SK-N-SH (cell line): ENCODE data around the gene PANX2. TPM values are rescaled to one million over a fixed set of nuclear protein-coding genes. Genes with fewer than 3 reads are reported as not detected.

Experiments
- CTCF ChIA-PET: fragments of 300-600, 350-600 bp; formaldehyde crosslinking; extraction: SDS; loops from one replicate; lab custom pipeline; 2021; lab: Yijun Ruan, JAX
- POLR2A ChIA-PET: fragments of 350-600 bp; sonication (Branson Sonifier 250); formaldehyde crosslinking; extraction: SDS; loops from one replicate; lab custom pipeline; 2020; ENCODE audit warnings: antibody characterized with exemption, inconsistent platforms; lab: Yijun Ruan, JAX
- DNase-seq: peaks from one replicate; pipeline ENCODE4 v3.0.0; 2012
- H2AFZ ChIP-seq: fragments of 200-600 bp; sonication (generic); 2 replicates; pipeline ENCODE4 v1.8.1; 2016; ENCODE audit warnings: antibody characterized with exemption, mild to moderate bottlenecking, low read depth
- H3F3A ChIP-seq: fragments of 200-600 bp; sonication (generic); replicated peaks from 2 replicates; pipeline ENCODE3; 2016; ENCODE audit warnings: antibody characterized with exemption, mild to moderate bottlenecking; ENCODE audit not compliant: insufficient read depth
- H3K27ac ChIP-seq, 2 experiments: fragments of 200-500 bp in 1 of 2; fragments of 200-600 bp in 1 of 2; sonication (Bioruptor generic) in 1 of 2; sonication (generic), shearing (Covaris generic) in 1 of 2; 2 replicates each; pipeline versions ENCODE4 v1.5.1 to v1.6.1; 2014 to 2016; ENCODE audit warnings: low read depth in 2 of 2, inconsistent platforms in 1 of 2, low read length in 1 of 2, mild to moderate bottlenecking in 1 of 2, mixed read lengths in 1 of 2
- H3K27me3 ChIP-seq: fragments of 200-600 bp; sonication (generic), shearing (Covaris generic); 2 replicates; pipeline ENCODE4 v1.6.1; 2016; ENCODE audit warnings: mixed run types; ENCODE audit not compliant: insufficient read depth
- H3K36me3 ChIP-seq, 2 experiments: fragments of 200-500 bp in 1 of 2; fragments of 200-600 bp in 1 of 2; sonication (Bioruptor generic) in 1 of 2; sonication (generic) in 1 of 2; replicated peaks in 1 of 2; 2 replicates each; pipeline versions ENCODE3 to v1.5.1; 2014 to 2016; ENCODE audit warnings: low read length in 1 of 2, mild to moderate bottlenecking in 1 of 2; ENCODE audit not compliant: insufficient read depth in 2 of 2, control insufficient read depth in 1 of 2
- H3K4me1 ChIP-seq, 2 experiments: fragments of 200-500 bp in 1 of 2; fragments of 200-600 bp in 1 of 2; sonication (Bioruptor generic) in 1 of 2; sonication (generic), shearing (Covaris generic) in 1 of 2; 2 replicates each; pipeline versions ENCODE4 v1.5.1 to v1.6.1; 2014 to 2016; ENCODE audit warnings: low read depth in 1 of 2, low read length in 1 of 2, mixed run types in 1 of 2; ENCODE audit not compliant: insufficient read depth in 2 of 2, control insufficient read depth in 1 of 2
- H3K4me2 ChIP-seq: fragments of 200-600 bp; sonication (generic), shearing (Covaris generic); 2 replicates; pipeline ENCODE4 v1.6.1; 2017; ENCODE audit warnings: mixed run types
- H3K4me3 ChIP-seq, 2 experiments: fragments of 200-500 bp in 1 of 2; fragments of 200-600 bp in 1 of 2; sonication (Bioruptor generic) in 1 of 2; sonication (generic), shearing (Covaris generic) in 1 of 2; 2 replicates each; pipeline versions ENCODE4 v1.5.1 to v1.8.1; 2014 to 2016; ENCODE audit warnings: low read depth in 2 of 2, inconsistent platforms in 1 of 2, low read length in 1 of 2, mild to moderate bottlenecking in 1 of 2, mixed read lengths in 1 of 2, moderate library complexity in 1 of 2
- H3K79me2 ChIP-seq: fragments of 200-600 bp; sonication (generic); 2 replicates; pipeline ENCODE4 v1.8.1; 2017; ENCODE audit warnings: mild to moderate bottlenecking; ENCODE audit not compliant: insufficient read depth
- H3K9ac ChIP-seq: fragments of 200-600 bp; sonication (generic); 2 replicates; pipeline ENCODE4 v1.6.1; 2017; ENCODE audit warnings: mixed run types
- H3K9me2 ChIP-seq: fragments of 200-600 bp; sonication (generic); 2 replicates; pipeline ENCODE4 v1.6.1; 2017; ENCODE audit warnings: mixed run types
- H3K9me3 ChIP-seq: fragments of 200-600 bp; sonication (generic); 2 replicates; pipeline ENCODE4 v1.6.1; 2017; ENCODE audit warnings: mixed run types, mild to moderate bottlenecking, moderate library complexity
- H4K20me1 ChIP-seq: fragments of 200-600 bp; sonication (generic); 2 replicates; pipeline ENCODE4 v1.6.1; 2017; ENCODE audit warnings: mild to moderate bottlenecking, mixed run types; ENCODE audit not compliant: insufficient read depth
- CHD2 ChIP-seq: fragments of 150-350 bp; IDR thresholded peaks from 2 replicates; pipeline ENCODE4 v1.6.1; 2018; ENCODE audit warnings: low read length; ENCODE audit not compliant: partially characterized antibody
- ELF1 ChIP-seq: IDR thresholded peaks from 2 replicates; pipeline ENCODE4 v1.4.0; 2012
- FOSL2 ChIP-seq: IDR thresholded peaks from 2 replicates; pipeline ENCODE4 v1.4.0; 2012; ENCODE audit warnings: low read depth, mild to moderate bottlenecking, moderate library complexity, borderline replicate concordance
- FOXM1 ChIP-seq: IDR thresholded peaks from 2 replicates; pipeline ENCODE4 v1.4.0; 2012; ENCODE audit warnings: low read depth, mild to moderate bottlenecking
- GABPA ChIP-seq: IDR thresholded peaks from 2 replicates; pipeline ENCODE4 v1.4.0; 2012; ENCODE audit warnings: low read depth, mild to moderate bottlenecking
- NRF1 ChIP-seq: IDR thresholded peaks from 2 replicates; pipeline ENCODE4 v1.6.1; 2012; ENCODE audit warnings: low read depth, mild to moderate bottlenecking, low read length
- RCOR1 ChIP-seq: fragments of 150-350 bp; IDR thresholded peaks from 2 replicates; pipeline ENCODE4 v1.6.1; 2017; ENCODE audit warnings: antibody characterized with exemption, low read length
- RFX5 ChIP-seq: IDR thresholded peaks from 2 replicates; pipeline ENCODE4 v1.6.1; 2012; ENCODE audit warnings: mild to moderate bottlenecking, improper control_type of control experiment, low read length
- RXRA ChIP-seq: IDR thresholded peaks from 2 replicates; pipeline ENCODE4 v1.4.0; 2012; ENCODE audit warnings: low read depth, mild to moderate bottlenecking, borderline replicate concordance
- SIN3A ChIP-seq: IDR thresholded peaks from 2 replicates; pipeline ENCODE4 v1.6.1; 2012; ENCODE audit warnings: low read depth, mild to moderate bottlenecking, low read length, moderate library complexity, borderline replicate concordance
- SMC3 ChIP-seq: IDR thresholded peaks from 2 replicates; pipeline ENCODE4 v1.6.1; 2012; ENCODE audit warnings: low read depth, low read length, improper control_type of control experiment
- TCF12 ChIP-seq: IDR thresholded peaks from 2 replicates; pipeline ENCODE4 v1.4.0; 2012
- TEAD4 ChIP-seq: IDR thresholded peaks from 2 replicates; pipeline ENCODE4 v1.4.0; 2012; ENCODE audit warnings: mild to moderate bottlenecking, borderline replicate concordance; ENCODE audit not compliant: insufficient read depth
- YY1 ChIP-seq: IDR thresholded peaks from 2 replicates; pipeline ENCODE4 v1.4.0; 2012; ENCODE audit warnings: low read depth, mild to moderate bottlenecking
- WGBS: methylation state at CpG from one replicate; pipeline ENCODE4 v1.1.6; 2017; ENCODE audit warnings: low lambda C conversion rate; 5-methylcytosine and 5-hydroxymethylcytosine counted together
- polyA plus RNA-seq, 3 experiments: library from polyadenylated mRNA; depleted of rRNA; stranded (reverse); fragments of >200 nt; gene quantifications; 2 replicates each; pipeline ENCODE4 v1.2.3, GENCODE V29; 2012
- TF ChIP-seq, protein P1 (sequence below): fragments of 200-600 bp; sonication (generic); IDR thresholded peaks from 2 replicates; pipeline ENCODE4 v1.6.1; 2017; ENCODE audit warnings: antibody characterized with exemption, mild to moderate bottlenecking, moderate library complexity
- TF ChIP-seq, protein P2 (sequence below): fragments of 150-350 bp; IDR thresholded peaks from 2 replicates; pipeline ENCODE4 v1.6.1; 2017; ENCODE audit warnings: antibody characterized with exemption, low read length, low read depth, borderline replicate concordance
- TF ChIP-seq, protein P3 (sequence below): fragments of 150-350 bp; IDR thresholded peaks from 2 replicates; pipeline ENCODE4 v1.6.1; 2016; ENCODE audit warnings: mild to moderate bottlenecking, low read depth, low read length
- TF ChIP-seq, protein P4 (sequence below): IDR thresholded peaks from 2 replicates; pipeline ENCODE4 v1.4.0; 2012; ENCODE audit warnings: low read depth, borderline replicate concordance

The PANX2 gene
- polyA plus RNA-seq, 1 of the 3 experiments (the other 2 are of a cell fraction): 2.4 TPM

DNA sequence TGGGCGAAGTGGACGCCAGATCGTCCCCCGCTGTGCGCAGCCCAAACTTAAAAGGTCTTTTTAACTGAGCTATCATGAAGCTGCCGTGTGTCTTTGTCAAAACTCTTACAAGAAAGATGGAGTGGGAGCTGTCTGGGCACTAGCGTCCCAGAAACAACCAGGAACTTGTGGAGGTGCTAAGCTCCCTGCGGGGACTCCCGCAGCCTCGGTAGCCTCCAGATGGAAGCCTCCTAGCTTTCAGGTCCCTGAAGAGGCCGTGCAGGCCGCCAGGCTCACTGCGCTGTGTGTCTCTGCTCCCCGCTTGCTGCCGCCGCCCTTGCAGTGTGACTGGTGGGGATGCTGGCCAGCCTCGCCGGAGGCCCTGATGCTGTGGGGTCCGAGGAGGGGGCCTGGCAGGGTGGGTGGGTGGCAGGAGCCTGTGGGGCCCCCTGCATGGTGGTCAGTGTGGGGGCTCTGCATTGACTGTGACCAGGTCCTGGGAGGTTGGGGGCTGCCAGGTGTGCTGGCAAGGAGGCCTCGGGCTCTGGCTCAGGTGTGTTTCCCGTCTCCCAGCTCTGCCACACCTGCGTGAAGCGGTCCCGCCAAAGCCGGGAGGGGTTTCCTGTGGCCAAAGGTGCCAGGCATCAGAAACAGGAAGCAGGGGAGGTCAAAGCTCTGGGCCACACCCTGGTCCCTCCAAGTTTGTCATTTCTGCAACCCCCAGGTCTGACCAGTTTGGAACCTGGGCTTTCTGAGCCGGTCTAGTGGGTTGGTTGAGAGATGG is 16.4 kb downstream of the PANX2 start:
- CTCF ChIA-PET: interaction anchor here (0.7 to 0.8 kb wide), 2 partner anchors 22 to 155 kb away, joined by 3 to 4 read pairs; no protein-coding TSS in a partner anchor
- 53% methylated on average over 9 of the region's 26 CpGs for WGBS
- Histone ChIP-seq H3K27me3 (no peaks in the 10 kb centered on the region), H3K27ac (no peak overlapping the region; a peak in 1 of 4 replicates), H3K79me2 (peaks cover 57% of the 10 kb centered on the region), H3K9me3 (no peaks in the 10 kb centered on the region), H2AFZ (no peak overlapping the region), H3K4me1 (peaks cover 4 to 56% of the 10 kb centered on the region in 2 experiments; a peak in 2 of 4 replicates), H3K9me2 (no peaks in the 10 kb centered on the region), H4K20me1 (0 out of 2 replicates have a peak, but pooled peaks cover 23% of the 10 kb centered on the region), H3K36me3 (peaks cover 0 to 5% of the 10 kb centered on the region in 2 experiments), H3K4me2 (peak overlapping the region; percentile 93), H3K4me3 (peak overlapping the region; percentile 68 to 73), H3K9ac (peak overlapping the region; percentile 71), H3F3A (no peaks in the 10 kb centered on the region)
- DNase-seq: no peak
- TF ChIP-seq RXRA (no peak), ELF1 (no peak), RCOR1 (no peak), NRF1 (no peak), GABPA (no peak), FOXM1 (no peak), SIN3A (no peak), RFX5 (no peak), FOSL2 (no peak), CHD2 (no peak), YY1 (no peak), TCF12 (no peak), SMC3 (no peak), TEAD4 (no peak)
- TF ChIP-seq, protein P1, sequence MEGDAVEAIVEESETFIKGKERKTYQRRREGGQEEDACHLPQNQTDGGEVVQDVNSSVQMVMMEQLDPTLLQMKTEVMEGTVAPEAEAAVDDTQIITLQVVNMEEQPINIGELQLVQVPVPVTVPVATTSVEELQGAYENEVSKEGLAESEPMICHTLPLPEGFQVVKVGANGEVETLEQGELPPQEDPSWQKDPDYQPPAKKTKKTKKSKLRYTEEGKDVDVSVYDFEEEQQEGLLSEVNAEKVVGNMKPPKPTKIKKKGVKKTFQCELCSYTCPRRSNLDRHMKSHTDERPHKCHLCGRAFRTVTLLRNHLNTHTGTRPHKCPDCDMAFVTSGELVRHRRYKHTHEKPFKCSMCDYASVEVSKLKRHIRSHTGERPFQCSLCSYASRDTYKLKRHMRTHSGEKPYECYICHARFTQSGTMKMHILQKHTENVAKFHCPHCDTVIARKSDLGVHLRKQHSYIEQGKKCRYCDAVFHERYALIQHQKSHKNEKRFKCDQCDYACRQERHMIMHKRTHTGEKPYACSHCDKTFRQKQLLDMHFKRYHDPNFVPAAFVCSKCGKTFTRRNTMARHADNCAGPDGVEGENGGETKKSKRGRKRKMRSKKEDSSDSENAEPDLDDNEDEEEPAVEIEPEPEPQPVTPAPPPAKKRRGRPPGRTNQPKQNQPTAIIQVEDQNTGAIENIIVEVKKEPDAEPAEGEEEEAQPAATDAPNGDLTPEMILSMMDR: no peak
- TF ChIP-seq, protein P2, sequence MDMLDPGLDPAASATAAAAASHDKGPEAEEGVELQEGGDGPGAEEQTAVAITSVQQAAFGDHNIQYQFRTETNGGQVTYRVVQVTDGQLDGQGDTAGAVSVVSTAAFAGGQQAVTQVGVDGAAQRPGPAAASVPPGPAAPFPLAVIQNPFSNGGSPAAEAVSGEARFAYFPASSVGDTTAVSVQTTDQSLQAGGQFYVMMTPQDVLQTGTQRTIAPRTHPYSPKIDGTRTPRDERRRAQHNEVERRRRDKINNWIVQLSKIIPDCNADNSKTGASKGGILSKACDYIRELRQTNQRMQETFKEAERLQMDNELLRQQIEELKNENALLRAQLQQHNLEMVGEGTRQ: no peak
- TF ChIP-seq, protein P3, sequence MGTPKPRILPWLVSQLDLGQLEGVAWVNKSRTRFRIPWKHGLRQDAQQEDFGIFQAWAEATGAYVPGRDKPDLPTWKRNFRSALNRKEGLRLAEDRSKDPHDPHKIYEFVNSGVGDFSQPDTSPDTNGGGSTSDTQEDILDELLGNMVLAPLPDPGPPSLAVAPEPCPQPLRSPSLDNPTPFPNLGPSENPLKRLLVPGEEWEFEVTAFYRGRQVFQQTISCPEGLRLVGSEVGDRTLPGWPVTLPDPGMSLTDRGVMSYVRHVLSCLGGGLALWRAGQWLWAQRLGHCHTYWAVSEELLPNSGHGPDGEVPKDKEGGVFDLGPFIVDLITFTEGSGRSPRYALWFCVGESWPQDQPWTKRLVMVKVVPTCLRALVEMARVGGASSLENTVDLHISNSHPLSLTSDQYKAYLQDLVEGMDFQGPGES: no peak
- TF ChIP-seq, protein P4, sequence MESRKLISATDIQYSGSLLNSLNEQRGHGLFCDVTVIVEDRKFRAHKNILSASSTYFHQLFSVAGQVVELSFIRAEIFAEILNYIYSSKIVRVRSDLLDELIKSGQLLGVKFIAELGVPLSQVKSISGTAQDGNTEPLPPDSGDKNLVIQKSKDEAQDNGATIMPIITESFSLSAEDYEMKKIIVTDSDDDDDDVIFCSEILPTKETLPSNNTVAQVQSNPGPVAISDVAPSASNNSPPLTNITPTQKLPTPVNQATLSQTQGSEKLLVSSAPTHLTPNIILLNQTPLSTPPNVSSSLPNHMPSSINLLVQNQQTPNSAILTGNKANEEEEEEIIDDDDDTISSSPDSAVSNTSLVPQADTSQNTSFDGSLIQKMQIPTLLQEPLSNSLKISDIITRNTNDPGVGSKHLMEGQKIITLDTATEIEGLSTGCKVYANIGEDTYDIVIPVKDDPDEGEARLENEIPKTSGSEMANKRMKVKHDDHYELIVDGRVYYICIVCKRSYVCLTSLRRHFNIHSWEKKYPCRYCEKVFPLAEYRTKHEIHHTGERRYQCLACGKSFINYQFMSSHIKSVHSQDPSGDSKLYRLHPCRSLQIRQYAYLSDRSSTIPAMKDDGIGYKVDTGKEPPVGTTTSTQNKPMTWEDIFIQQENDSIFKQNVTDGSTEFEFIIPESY: no peak
- POLR2A ChIA-PET: no interaction called here
